ENCODE results near the gene PLGRKT.

- no peak for TF ChIP-seq CTCF (IDR thresholded peaks at IDR 0.05 in 8 of 11, conservative IDR thresholded peaks at IDR 0.05 in 3 of 11)
- no peak for TF ChIP-seq POLR2A (IDR thresholded peaks at IDR 0.05)
- TF ChIP-seq POLR2AphosphoS5 (IDR thresholded peaks at IDR 0.05): no peak
Observed at GRCh38 chr9:5479994-5480694, 42.4 kb upstream of the PLGRKT start.
